ENCODE data around the gene ATE1.
"Not testable (repeated sequence)": the region's sequence is repeated elsewhere in the genome, so short reads cannot be mapped to it uniquely, and the experiment has no call there.

The ATE1 gene

GRCh38 chr10:121831777-121832176, 96.1 kb downstream of the ATE1 start:
- no peak for DNase-seq (ENCODE audit: low read depth)

- DNase-seq (ENCODE audit: low read depth) = no peak
Measured at GRCh38 chr10:121831237-121831636, 96.6 kb downstream of the ATE1 start.

- no peak for DNase-seq (ENCODE audit: low read depth)
Measured at GRCh38 chr10:121830101-121830500, 97.7 kb downstream of the ATE1 start.

- no peak for DNase-seq (ENCODE audit: low read depth)
Measured at GRCh38 chr10:121828045-121828444, 99.8 kb downstream of the ATE1 start.

GRCh38 chr10:121826773-121827172, 101.1 kb downstream of the ATE1 start:
- not testable (repeated sequence) for DNase-seq (ENCODE audit: low read depth)

- DNase-seq (ENCODE audit: low read depth) = no peak
Measured at GRCh38 chr10:121823993-121824463, 103.8 kb downstream of the ATE1 start.

- no peak for DNase-seq (ENCODE audit: low read depth)
Measured at GRCh38 chr10:121822724-121823123, 105.1 kb downstream of the ATE1 start.

- no peak for DNase-seq (ENCODE audit: low read depth)
Measured at GRCh38 chr10:121822180-121822579, 105.7 kb downstream of the ATE1 start.

GRCh38 chr10:121819049-121819448, 108.8 kb downstream of the ATE1 start:
- no peak for DNase-seq (ENCODE audit: low read depth)

- no peak for DNase-seq (ENCODE audit: low read depth)
Measured at GRCh38 chr10:121818599-121818998, 109.2 kb downstream of the ATE1 start.

- DNase-seq (ENCODE audit: low read depth) = no peak
Measured at GRCh38 chr10:121816197-121816596, 111.6 kb downstream of the ATE1 start.

- DNase-seq (ENCODE audit: low read depth) = no peak
Measured at GRCh38 chr10:121813857-121814256, 114.0 kb downstream of the ATE1 start.

GRCh38 chr10:121813211-121813815, 114.5 kb downstream of the ATE1 start:
- no peak for DNase-seq (ENCODE audit: low read depth)

GRCh38 chr10:121812031-121812430, 115.8 kb downstream of the ATE1 start:
- no peak for DNase-seq (ENCODE audit: low read depth)

- DNase-seq (ENCODE audit: low read depth) = no peak
Measured at GRCh38 chr10:121811386-121811785, 116.4 kb downstream of the ATE1 start.

- no peak for DNase-seq (ENCODE audit: low read depth)
Measured at GRCh38 chr10:121808835-121809234, 119.0 kb downstream of the ATE1 start.

- DNase-seq (ENCODE audit: low read depth) = no peak
Measured at GRCh38 chr10:121804460-121804859, 123.4 kb downstream of the ATE1 start.

- DNase-seq (ENCODE audit: low read depth) = no peak
Measured at GRCh38 chr10:121803611-121804010, 124.2 kb downstream of the ATE1 start.

GRCh38 chr10:121800831-121801230, 127.0 kb downstream of the ATE1 start:
- DNase-seq (ENCODE audit: low read depth) = no peak

GRCh38 chr10:121800146-121800545, 127.7 kb downstream of the ATE1 start:
- DNase-seq (ENCODE audit: low read depth) = no peak

GRCh38 chr10:121797490-121797889, 130.3 kb downstream of the ATE1 start:
- DNase-seq (ENCODE audit: low read depth) = no peak

- no peak for DNase-seq (ENCODE audit: low read depth)
Measured at GRCh38 chr10:121796342-121796741, 131.5 kb downstream of the ATE1 start.

- DNase-seq (ENCODE audit: low read depth) = no peak
Measured at GRCh38 chr10:121792198-121792597, 135.6 kb downstream of the ATE1 start.

- no peak for DNase-seq (ENCODE audit: low read depth)
Measured at GRCh38 chr10:121791761-121792160, 136.1 kb downstream of the ATE1 start.

Measured in CMK (cell line).